SU-DHL-6 (cell line): ENCODE results near the gene STRBP.

Experiments
- H2AFZ ChIP-seq: fragments of 200-600 bp; sonication (generic); 2 replicates; pipeline ENCODE4 v1.6.1; 2014; ENCODE audit warnings: low read depth, mild to moderate bottlenecking, moderate library complexity, mixed read lengths, antibody characterized with exemption, low read length; ENCODE audit not compliant: severe bottlenecking
- H3F3A ChIP-seq: fragments of 200-600 bp; shearing (Covaris generic); 2 replicates; pipeline ENCODE4 v1.6.0; 2016; ENCODE audit warnings: antibody characterized with exemption, mild to moderate bottlenecking; ENCODE audit not compliant: insufficient read depth
- H3K27ac ChIP-seq: fragments of 200-600 bp; sonication (generic); 2 replicates; pipeline ENCODE4 v1.5.1; 2016; ENCODE audit warnings: low read depth, mild to moderate bottlenecking, low read length, moderate library complexity, mixed read lengths
- H3K27me3 ChIP-seq: fragments of 200-600 bp; sonication (generic), shearing (Covaris generic); 2 replicates; pipeline ENCODE4 v1.6.0; 2014; ENCODE audit warnings: mild to moderate bottlenecking, low read length
- H3K36me3 ChIP-seq: fragments of 200-600 bp; sonication (generic); 2 replicates; pipeline ENCODE4 v1.6.1; 2014; ENCODE audit warnings: mild to moderate bottlenecking, low read length, mixed read lengths
- H3K4me2 ChIP-seq: fragments of 300-600, 200-600 bp; shearing (Covaris generic), sonication (generic); 2 replicates; pipeline ENCODE4 v1.6.0; 2014; ENCODE audit warnings: low read length, low read depth, mild to moderate bottlenecking; ENCODE audit not compliant: poor library complexity, severe bottlenecking
- H3K4me3 ChIP-seq: fragments of 200-600 bp; sonication (generic); 2 replicates; pipeline ENCODE4 v1.5.1; 2014; ENCODE audit warnings: antibody characterized with exemption, low read length, mild to moderate bottlenecking, mixed read lengths; ENCODE audit not compliant: insufficient read depth, poor library complexity, severe bottlenecking
- H3K79me2 ChIP-seq: fragments of 200-600 bp; sonication (generic); 2 replicates; pipeline ENCODE4 v1.6.1; 2014; ENCODE audit warnings: mild to moderate bottlenecking, low read length, moderate library complexity; ENCODE audit not compliant: insufficient read depth
- H3K9ac ChIP-seq: fragments of 200-600 bp; sonication (generic); 2 replicates; pipeline ENCODE4 v1.7.0; 2014; ENCODE audit warnings: mild to moderate bottlenecking, low read length
- H3K9me2 ChIP-seq: fragments of 200-600 bp; sonication (generic); replicated peaks from 2 replicates; pipeline ENCODE4 v1.6.1; 2014; ENCODE audit warnings: low read length; ENCODE audit not compliant: insufficient read depth
- H3K9me3 ChIP-seq: fragments of 200-600 bp; sonication (generic); 2 replicates; pipeline ENCODE4 v1.6.1; 2014; ENCODE audit warnings: low read length, mixed read lengths; ENCODE audit not compliant: insufficient read depth
- H4K20me1 ChIP-seq: fragments of 200-600 bp; sonication (generic); 2 replicates; pipeline ENCODE4 v1.6.1; 2014; ENCODE audit warnings: low read depth, mild to moderate bottlenecking, antibody characterized with exemption, low read length, moderate library complexity, mixed read lengths
- EZH2phosphoT487 ChIP-seq: fragments of 200-600 bp; sonication (generic), shearing (Covaris generic); conservative IDR thresholded peaks from 2 replicates; pipeline ENCODE4 v1.6.1; 2018; ENCODE audit warnings: mild to moderate bottlenecking, antibody characterized with exemption, low read length, moderate library complexity, mixed read lengths
- TF ChIP-seq, protein P1 (sequence below): fragments of 200-600 bp; sonication (generic); IDR thresholded peaks from one replicate; pipeline ENCODE4 v1.5.1; 2017; ENCODE audit warnings: antibody characterized with exemption, mild to moderate bottlenecking, low read length, moderate library complexity; ENCODE audit not compliant: insufficient read depth, poor library complexity, severe bottlenecking

The STRBP gene

GRCh38 chr9:123314617-123315016 lies 46.2 kb upstream of the STRBP start:
- H3K79me2 ChIP-seq: no peaks in the 10 kb centered on the region
- no peaks in the 10 kb centered on the region for H3K9me3 ChIP-seq
- H3K4me3 ChIP-seq: no peak overlapping the region
- H3K27me3 ChIP-seq: no peaks in the 10 kb centered on the region
- no peak overlapping the region for H3K4me2 ChIP-seq
- no peak overlapping the region for H2AFZ ChIP-seq
- TF ChIP-seq, protein P1, sequence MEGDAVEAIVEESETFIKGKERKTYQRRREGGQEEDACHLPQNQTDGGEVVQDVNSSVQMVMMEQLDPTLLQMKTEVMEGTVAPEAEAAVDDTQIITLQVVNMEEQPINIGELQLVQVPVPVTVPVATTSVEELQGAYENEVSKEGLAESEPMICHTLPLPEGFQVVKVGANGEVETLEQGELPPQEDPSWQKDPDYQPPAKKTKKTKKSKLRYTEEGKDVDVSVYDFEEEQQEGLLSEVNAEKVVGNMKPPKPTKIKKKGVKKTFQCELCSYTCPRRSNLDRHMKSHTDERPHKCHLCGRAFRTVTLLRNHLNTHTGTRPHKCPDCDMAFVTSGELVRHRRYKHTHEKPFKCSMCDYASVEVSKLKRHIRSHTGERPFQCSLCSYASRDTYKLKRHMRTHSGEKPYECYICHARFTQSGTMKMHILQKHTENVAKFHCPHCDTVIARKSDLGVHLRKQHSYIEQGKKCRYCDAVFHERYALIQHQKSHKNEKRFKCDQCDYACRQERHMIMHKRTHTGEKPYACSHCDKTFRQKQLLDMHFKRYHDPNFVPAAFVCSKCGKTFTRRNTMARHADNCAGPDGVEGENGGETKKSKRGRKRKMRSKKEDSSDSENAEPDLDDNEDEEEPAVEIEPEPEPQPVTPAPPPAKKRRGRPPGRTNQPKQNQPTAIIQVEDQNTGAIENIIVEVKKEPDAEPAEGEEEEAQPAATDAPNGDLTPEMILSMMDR: no peak
- no peak for TF ChIP-seq EZH2phosphoT487
- no peaks in the 10 kb centered on the region for H3K9me2 ChIP-seq
- H3K36me3 ChIP-seq: no peaks in the 10 kb centered on the region
- no peak overlapping the region for H3K27ac ChIP-seq
- no peak overlapping the region for H3K9ac ChIP-seq
- H3F3A ChIP-seq: no peaks in the 10 kb centered on the region
- H4K20me1 ChIP-seq: no peaks in the 10 kb centered on the region

GRCh38 chr9:123312306-123312877 lies 44.0 kb upstream of the STRBP start:
- Histone ChIP-seq H3K4me2 (no peak overlapping the region), H3K79me2 (no peaks in the 10 kb centered on the region), H3K9me3 (no peaks in the 10 kb centered on the region), H3K27me3 (no peaks in the 10 kb centered on the region), H3F3A (no peaks in the 10 kb centered on the region), H4K20me1 (no peaks in the 10 kb centered on the region), H3K27ac (no peak overlapping the region), H3K4me3 (no peak overlapping the region), H3K36me3 (no peaks in the 10 kb centered on the region), H2AFZ (no peak overlapping the region), H3K9me2 (no peaks in the 10 kb centered on the region), H3K9ac (no peak overlapping the region)
- TF ChIP-seq EZH2phosphoT487: no peak
- TF ChIP-seq, protein P1: no peak

DNA sequence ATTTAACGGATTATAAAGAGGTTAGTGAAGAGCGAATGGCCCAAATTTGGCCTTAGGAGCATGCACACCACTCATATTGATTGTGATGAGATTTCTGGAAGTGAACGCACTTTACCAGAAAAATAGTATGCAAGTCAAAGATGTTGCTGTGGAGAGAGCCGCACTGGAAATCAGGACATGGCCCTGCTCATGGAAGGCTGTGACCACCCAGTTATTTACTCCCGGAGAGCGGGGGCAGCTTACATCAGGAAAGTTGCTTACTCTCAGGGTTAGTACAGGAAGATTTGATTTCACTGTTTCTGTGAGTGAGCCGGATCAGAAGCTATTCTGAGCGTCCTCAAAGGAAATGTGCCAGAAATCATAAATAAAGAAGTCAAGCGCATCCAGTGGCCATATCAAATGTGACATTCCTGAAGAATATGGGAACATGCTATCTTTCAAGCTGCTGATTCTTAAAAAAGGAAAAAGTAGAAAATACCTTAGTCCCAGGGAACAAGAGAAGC lies 42.9 kb upstream of the STRBP start:
- no peak overlapping the region for H3K4me3 ChIP-seq
- no peaks in the 10 kb centered on the region for H3K9me2 ChIP-seq
- no peaks in the 10 kb centered on the region for H3K79me2 ChIP-seq
- no peaks in the 10 kb centered on the region for H3K27me3 ChIP-seq
- H3K4me2 ChIP-seq: no peak overlapping the region
- no peaks in the 10 kb centered on the region for H3F3A ChIP-seq
- no peaks in the 10 kb centered on the region for H4K20me1 ChIP-seq
- TF ChIP-seq, protein P1: no peak
- TF ChIP-seq EZH2phosphoT487: no peak
- no peak overlapping the region for H2AFZ ChIP-seq
- H3K36me3 ChIP-seq: no peaks in the 10 kb centered on the region
- H3K9ac ChIP-seq: no peak overlapping the region
- no peaks in the 10 kb centered on the region for H3K9me3 ChIP-seq
- H3K27ac ChIP-seq: no peak overlapping the region
